HL-60 (cell line): ENCODE results near the gene PAPPA2.

Experiments used
- POLR2AphosphoS5 ChIP-seq: IDR thresholded peaks from 2 replicates; pipeline ENCODE4 v1.6.1; 2012; ENCODE audit warnings: low read depth
- TF ChIP-seq, protein P1 (sequence below): IDR thresholded peaks from one replicate; pipeline ENCODE4 v1.5.1; 2011; ENCODE audit warnings: low read length, control low read depth, inconsistent platforms; ENCODE audit not compliant: insufficient read depth
- TF ChIP-seq, protein P2 (sequence below): IDR thresholded peaks from 2 replicates; pipeline ENCODE4 v1.6.1; 2012; ENCODE audit warnings: low read depth; ENCODE audit not compliant: insufficient replicate concordance

DNA sequence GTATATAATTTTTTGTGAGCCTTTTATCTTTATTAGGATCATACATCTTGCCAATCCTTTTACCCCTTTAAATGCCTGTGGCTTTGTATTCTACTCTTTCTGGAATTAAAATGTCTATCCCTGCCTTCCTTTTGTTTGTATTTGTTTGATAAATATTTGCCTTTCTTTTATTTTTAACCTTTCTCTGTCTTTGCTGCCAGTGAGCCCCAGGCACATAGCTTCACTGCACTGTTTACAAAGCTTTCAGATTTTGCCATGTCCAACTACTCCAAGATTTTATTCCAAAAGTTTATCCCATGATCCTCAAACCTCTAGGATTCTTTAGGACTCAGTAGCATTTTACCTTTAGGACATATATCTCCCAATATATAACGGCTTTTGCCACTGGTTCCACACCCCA, 281.2 kb downstream of the PAPPA2 start:
- TF ChIP-seq, protein P1, sequence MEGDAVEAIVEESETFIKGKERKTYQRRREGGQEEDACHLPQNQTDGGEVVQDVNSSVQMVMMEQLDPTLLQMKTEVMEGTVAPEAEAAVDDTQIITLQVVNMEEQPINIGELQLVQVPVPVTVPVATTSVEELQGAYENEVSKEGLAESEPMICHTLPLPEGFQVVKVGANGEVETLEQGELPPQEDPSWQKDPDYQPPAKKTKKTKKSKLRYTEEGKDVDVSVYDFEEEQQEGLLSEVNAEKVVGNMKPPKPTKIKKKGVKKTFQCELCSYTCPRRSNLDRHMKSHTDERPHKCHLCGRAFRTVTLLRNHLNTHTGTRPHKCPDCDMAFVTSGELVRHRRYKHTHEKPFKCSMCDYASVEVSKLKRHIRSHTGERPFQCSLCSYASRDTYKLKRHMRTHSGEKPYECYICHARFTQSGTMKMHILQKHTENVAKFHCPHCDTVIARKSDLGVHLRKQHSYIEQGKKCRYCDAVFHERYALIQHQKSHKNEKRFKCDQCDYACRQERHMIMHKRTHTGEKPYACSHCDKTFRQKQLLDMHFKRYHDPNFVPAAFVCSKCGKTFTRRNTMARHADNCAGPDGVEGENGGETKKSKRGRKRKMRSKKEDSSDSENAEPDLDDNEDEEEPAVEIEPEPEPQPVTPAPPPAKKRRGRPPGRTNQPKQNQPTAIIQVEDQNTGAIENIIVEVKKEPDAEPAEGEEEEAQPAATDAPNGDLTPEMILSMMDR = no peak
- TF ChIP-seq, protein P2, sequence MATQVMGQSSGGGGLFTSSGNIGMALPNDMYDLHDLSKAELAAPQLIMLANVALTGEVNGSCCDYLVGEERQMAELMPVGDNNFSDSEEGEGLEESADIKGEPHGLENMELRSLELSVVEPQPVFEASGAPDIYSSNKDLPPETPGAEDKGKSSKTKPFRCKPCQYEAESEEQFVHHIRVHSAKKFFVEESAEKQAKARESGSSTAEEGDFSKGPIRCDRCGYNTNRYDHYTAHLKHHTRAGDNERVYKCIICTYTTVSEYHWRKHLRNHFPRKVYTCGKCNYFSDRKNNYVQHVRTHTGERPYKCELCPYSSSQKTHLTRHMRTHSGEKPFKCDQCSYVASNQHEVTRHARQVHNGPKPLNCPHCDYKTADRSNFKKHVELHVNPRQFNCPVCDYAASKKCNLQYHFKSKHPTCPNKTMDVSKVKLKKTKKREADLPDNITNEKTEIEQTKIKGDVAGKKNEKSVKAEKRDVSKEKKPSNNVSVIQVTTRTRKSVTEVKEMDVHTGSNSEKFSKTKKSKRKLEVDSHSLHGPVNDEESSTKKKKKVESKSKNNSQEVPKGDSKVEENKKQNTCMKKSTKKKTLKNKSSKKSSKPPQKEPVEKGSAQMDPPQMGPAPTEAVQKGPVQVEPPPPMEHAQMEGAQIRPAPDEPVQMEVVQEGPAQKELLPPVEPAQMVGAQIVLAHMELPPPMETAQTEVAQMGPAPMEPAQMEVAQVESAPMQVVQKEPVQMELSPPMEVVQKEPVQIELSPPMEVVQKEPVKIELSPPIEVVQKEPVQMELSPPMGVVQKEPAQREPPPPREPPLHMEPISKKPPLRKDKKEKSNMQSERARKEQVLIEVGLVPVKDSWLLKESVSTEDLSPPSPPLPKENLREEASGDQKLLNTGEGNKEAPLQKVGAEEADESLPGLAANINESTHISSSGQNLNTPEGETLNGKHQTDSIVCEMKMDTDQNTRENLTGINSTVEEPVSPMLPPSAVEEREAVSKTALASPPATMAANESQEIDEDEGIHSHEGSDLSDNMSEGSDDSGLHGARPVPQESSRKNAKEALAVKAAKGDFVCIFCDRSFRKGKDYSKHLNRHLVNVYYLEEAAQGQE = no peak
- TF ChIP-seq POLR2AphosphoS5 = no peak
